ENCODE measurements around the gene FAM53B. TPM values are rescaled to one million over a fixed set of nuclear protein-coding genes. Genes with fewer than 3 reads are reported as not detected.

The FAM53B gene
- total RNA-seq, 1 donor from 2014 or later: 35.9 TPM

- Mint-ChIP-seq H3K9me3 (no peaks in the 10 kb centered on the region), H3K4me3 (no peak overlapping the region), H3K4me1 (ENCODE audit: unreplicated experiment) (peaks cover 60% of the 10 kb centered on the region), H3K27ac (peak overlapping the region; percentile 5), H3K27me3 (no peaks in the 10 kb centered on the region), H3K36me3 (no peaks in the 10 kb centered on the region)
- no peak for DNase-seq (ENCODE audit: extremely low spot score, unreplicated experiment)
- TF ChIP-seq, protein P1, sequence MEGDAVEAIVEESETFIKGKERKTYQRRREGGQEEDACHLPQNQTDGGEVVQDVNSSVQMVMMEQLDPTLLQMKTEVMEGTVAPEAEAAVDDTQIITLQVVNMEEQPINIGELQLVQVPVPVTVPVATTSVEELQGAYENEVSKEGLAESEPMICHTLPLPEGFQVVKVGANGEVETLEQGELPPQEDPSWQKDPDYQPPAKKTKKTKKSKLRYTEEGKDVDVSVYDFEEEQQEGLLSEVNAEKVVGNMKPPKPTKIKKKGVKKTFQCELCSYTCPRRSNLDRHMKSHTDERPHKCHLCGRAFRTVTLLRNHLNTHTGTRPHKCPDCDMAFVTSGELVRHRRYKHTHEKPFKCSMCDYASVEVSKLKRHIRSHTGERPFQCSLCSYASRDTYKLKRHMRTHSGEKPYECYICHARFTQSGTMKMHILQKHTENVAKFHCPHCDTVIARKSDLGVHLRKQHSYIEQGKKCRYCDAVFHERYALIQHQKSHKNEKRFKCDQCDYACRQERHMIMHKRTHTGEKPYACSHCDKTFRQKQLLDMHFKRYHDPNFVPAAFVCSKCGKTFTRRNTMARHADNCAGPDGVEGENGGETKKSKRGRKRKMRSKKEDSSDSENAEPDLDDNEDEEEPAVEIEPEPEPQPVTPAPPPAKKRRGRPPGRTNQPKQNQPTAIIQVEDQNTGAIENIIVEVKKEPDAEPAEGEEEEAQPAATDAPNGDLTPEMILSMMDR (conservative IDR thresholded peaks at IDR 0.05): no peak
These were observed 33.0 kb downstream of the FAM53B start for GRCh38 chr10:124711145-124711544.

DNA sequence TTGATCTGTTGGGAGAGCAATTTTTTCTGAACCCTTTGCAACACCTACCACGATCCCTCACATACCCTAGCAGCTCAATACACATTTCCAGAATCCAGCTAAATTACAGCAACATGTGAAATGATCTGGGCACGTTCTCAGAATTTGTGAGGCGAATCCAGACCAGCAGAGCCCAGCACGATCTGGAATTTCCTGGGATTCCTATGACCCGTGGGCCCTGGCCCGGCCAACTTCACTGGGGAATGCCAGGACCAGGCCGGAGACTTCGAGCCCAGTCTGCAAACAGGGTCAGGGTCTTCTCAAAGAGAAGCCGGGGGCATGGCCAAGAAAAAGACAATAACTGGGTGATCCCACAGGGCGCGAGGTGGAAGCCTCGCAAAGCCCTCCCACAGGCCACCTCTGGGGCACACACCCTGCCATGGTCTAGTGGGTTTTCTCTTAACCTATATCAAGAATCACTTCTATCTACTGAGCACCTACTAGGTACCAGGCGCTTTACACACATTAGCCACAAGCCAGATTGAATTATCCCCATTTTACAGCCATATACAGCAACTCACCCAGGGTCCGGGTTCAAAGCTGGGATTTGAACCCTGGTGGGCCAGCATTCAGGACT is 33.8 kb downstream of the FAM53B start:
- Mint-ChIP-seq H3K27ac (no peak overlapping the region), H3K4me1 (ENCODE audit: unreplicated experiment) (peaks cover 52% of the 10 kb centered on the region), H3K4me3 (no peak overlapping the region), H3K36me3 (no peaks in the 10 kb centered on the region), H3K9me3 (no peaks in the 10 kb centered on the region), H3K27me3 (no peaks in the 10 kb centered on the region)
- TF ChIP-seq, protein P1 (conservative IDR thresholded peaks at IDR 0.05): no peak
- DNase-seq (ENCODE audit: extremely low spot score, unreplicated experiment): no peak

DNA sequence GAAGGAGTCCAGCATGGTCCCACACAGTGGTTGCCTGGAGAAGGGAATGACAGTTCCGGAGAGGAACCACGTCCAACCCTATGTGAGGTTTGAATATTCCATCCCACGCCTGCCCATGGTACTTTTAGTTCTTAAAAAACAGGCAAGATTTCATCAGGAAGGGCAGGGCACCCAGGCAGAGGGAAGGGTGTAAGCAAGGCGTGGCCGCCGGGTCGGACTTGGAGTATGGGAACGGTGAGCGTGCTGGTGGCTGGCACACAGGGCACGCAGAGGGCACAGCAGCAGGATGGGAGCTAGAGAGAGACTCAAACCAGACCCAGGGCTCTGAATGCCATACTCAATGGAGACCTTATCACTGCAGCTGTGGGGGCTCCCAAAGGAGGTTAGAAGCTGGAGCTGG is 34.3 kb downstream of the FAM53B start:
- Mint-ChIP-seq H3K36me3 (no peaks in the 10 kb centered on the region), H3K4me1 (ENCODE audit: unreplicated experiment) (peaks cover 51% of the 10 kb centered on the region), H3K4me3 (no peak overlapping the region), H3K27me3 (no peaks in the 10 kb centered on the region), H3K27ac (no peak overlapping the region), H3K9me3 (no peaks in the 10 kb centered on the region)
- TF ChIP-seq, protein P1 (conservative IDR thresholded peaks at IDR 0.05): no peak
- no peak for DNase-seq (ENCODE audit: extremely low spot score, unreplicated experiment)

GRCh38 chr10:124708922-124709520 is 35.2 kb downstream of the FAM53B start:
- Mint-ChIP-seq H3K9me3 (no peaks in the 10 kb centered on the region), H3K27ac (peak overlapping the region; percentile 61), H3K4me1 (ENCODE audit: unreplicated experiment) (peaks cover 49% of the 10 kb centered on the region), H3K36me3 (peaks cover 7% of the 10 kb centered on the region), H3K4me3 (peak overlapping the region; percentile 33), H3K27me3 (no peaks in the 10 kb centered on the region)
- TF ChIP-seq, protein P1 (conservative IDR thresholded peaks at IDR 0.05): no peak
- DNase-seq (ENCODE audit: extremely low spot score, unreplicated experiment): no peak

- Mint-ChIP-seq H3K4me1 (ENCODE audit: unreplicated experiment) (peaks cover 42% of the 10 kb centered on the region), H3K36me3 (peaks cover 10% of the 10 kb centered on the region), H3K9me3 (no peaks in the 10 kb centered on the region), H3K4me3 (peak overlapping the region; percentile 58), H3K27ac (peak overlapping the region; percentile 61), H3K27me3 (no peaks in the 10 kb centered on the region)
- TF ChIP-seq, protein P1 (conservative IDR thresholded peaks at IDR 0.05): no peak
- no peak for DNase-seq (ENCODE audit: extremely low spot score, unreplicated experiment)
These were observed 35.9 kb downstream of the FAM53B start for GRCh38 chr10:124708246-124708779.

Measured in type B pancreatic cell (in vitro differentiated cells).